ENCODE measurements around the gene RRP1B. TPM values are rescaled to one million over a fixed set of nuclear protein-coding genes. Genes with fewer than 3 reads are reported as not detected.

The RRP1B gene
- total RNA-seq, 1 experiment from 2014 or later = 55.9 TPM

DNA sequence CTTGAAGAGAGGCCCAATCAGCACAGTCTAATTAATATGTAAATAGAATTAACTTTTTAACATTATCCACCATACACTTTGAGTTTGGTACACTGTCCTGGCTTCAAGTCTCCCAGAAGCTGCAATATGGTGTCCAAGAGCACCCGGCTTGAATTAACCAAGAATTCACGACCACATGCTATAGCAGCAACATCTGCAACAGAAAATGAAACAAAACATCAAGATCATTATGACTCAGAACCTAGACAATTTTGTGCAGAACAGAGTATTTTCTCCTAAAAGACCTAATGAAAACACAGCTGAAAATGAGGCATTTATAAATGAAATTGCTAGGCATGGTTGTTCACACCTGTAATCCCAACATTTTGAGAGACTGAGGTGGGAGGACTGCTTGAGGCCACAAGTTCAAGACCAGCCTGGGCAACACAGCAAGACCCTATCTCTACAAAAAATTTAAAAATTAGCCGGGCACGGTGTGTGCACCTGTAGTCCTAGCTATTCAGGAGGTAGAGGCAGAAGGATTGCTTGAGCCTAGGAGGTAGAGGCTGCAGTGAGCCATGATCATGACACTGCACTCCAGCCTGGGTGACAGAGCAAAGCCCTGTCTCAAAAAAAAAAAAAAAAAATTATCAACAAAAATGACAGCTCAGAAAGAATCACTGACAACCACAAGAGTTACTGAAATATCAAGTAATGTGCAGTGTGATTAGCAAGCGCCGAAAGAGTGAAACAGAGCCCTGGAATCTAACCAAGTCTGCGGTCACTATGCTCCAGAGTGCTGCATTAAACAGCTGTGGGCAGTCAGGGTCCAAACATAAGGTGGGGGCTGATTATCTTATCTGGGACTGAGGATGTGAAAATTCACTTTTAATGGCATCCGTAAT lies 45.4 kb upstream of the RRP1B start:
- no peak overlapping the region for H2AFZ ChIP-seq (ENCODE audit: low read depth, low read length, poor library complexity, severe bottlenecking)
- intact Hi-C loops (cut with micrococcal nuclease) = loop anchor here (2.0 kb wide), 1 partner anchor 33 kb away; no protein-coding TSS in a partner anchor
- H3K9me3 ChIP-seq (ENCODE audit: control insufficient read depth in 1 of 2, insufficient read depth in 1 of 2, low read depth in 1 of 2, low read length in 2 of 2) = no peaks in the 10 kb centered on the region
- H4K20me1 ChIP-seq (ENCODE audit: insufficient read depth) = no peaks in the 10 kb centered on the region
- peaks cover 13 to 24% of the 10 kb centered on the region in 2 experiments; a peak in 3 of 4 replicates for H3K4me1 ChIP-seq (ENCODE audit: control insufficient read depth in 1 of 2, insufficient read depth in 2 of 2, low read length in 2 of 2)
- no peaks in the 10 kb centered on the region for H3K79me2 ChIP-seq (ENCODE audit: insufficient read depth, low read length)
- ChIA-PET POLR2A (no interaction called here), RAD21 (ENCODE audit: low non-redundant PET in 1 of 2, low total read pairs in 2 of 2, uncharacterized antibody in 2 of 2, unreplicated experiment in 2 of 2) (no interaction called here), CTCF (no interaction called here)
- DNase-seq (ENCODE audit: low read depth, low spot score) (no peak), ATAC-seq (no peak)
- TF ChIP-seq TCF7L2 (IDR thresholded peaks at IDR 0.05; ENCODE audit: borderline replicate concordance, extremely low read depth, insufficient read depth, insufficient read length) = no peak
- TF ChIP-seq, protein P1, sequence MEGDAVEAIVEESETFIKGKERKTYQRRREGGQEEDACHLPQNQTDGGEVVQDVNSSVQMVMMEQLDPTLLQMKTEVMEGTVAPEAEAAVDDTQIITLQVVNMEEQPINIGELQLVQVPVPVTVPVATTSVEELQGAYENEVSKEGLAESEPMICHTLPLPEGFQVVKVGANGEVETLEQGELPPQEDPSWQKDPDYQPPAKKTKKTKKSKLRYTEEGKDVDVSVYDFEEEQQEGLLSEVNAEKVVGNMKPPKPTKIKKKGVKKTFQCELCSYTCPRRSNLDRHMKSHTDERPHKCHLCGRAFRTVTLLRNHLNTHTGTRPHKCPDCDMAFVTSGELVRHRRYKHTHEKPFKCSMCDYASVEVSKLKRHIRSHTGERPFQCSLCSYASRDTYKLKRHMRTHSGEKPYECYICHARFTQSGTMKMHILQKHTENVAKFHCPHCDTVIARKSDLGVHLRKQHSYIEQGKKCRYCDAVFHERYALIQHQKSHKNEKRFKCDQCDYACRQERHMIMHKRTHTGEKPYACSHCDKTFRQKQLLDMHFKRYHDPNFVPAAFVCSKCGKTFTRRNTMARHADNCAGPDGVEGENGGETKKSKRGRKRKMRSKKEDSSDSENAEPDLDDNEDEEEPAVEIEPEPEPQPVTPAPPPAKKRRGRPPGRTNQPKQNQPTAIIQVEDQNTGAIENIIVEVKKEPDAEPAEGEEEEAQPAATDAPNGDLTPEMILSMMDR (IDR thresholded peaks at IDR 0.05 in 2 of 3, conservative IDR thresholded peaks at IDR 0.05 in 1 of 3; ENCODE audit: borderline replicate concordance in 1 of 3, insufficient read depth in 1 of 3, low read depth in 2 of 3, low read length in 2 of 3) = no peak
- TF ChIP-seq ZNF274 (IDR thresholded peaks at IDR 0.05; ENCODE audit: low read depth, low read length) = no peak
- no peak for TF ChIP-seq RAD21 (IDR thresholded peaks at IDR 0.05; ENCODE audit: low read depth)
- TF ChIP-seq EZH2phosphoT487 (IDR thresholded peaks at IDR 0.05; ENCODE audit: borderline replicate concordance) = no peak
- TF ChIP-seq MAX (IDR thresholded peaks at IDR 0.05) = no peak
- TF ChIP-seq ELF1 (IDR thresholded peaks at IDR 0.05; ENCODE audit: borderline replicate concordance, low read depth) = no peak
- TF ChIP-seq SIN3A (IDR thresholded peaks at IDR 0.05; ENCODE audit: low read depth) = no peak
- TF ChIP-seq SP1 (IDR thresholded peaks at IDR 0.05; ENCODE audit: low read depth) = no peak
- TF ChIP-seq EZH2 (IDR thresholded peaks at IDR 0.05) = no peak
- no peak for TF ChIP-seq REST (IDR thresholded peaks at IDR 0.05; ENCODE audit: low read depth)
- no peak for TF ChIP-seq CEBPB (IDR thresholded peaks at IDR 0.05; ENCODE audit: low read depth)
- TF ChIP-seq, protein P2, sequence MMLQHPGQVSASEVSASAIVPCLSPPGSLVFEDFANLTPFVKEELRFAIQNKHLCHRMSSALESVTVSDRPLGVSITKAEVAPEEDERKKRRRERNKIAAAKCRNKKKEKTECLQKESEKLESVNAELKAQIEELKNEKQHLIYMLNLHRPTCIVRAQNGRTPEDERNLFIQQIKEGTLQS (IDR thresholded peaks at IDR 0.05) = no peak
- TF ChIP-seq SRF (IDR thresholded peaks at IDR 0.05; ENCODE audit: low read depth) = no peak
- H3K9me2 ChIP-seq (ENCODE audit: insufficient read depth) = no peaks in the 10 kb centered on the region
- H3K36me3 ChIP-seq (ENCODE audit: control insufficient read depth in 1 of 2, insufficient read depth in 2 of 2, low read length in 2 of 2) = no peaks in the 10 kb centered on the region
- no peak overlapping the region for H3K4me2 ChIP-seq (ENCODE audit: low read length)
- BruUV-seq (replicated peaks) = no TSS peak
- no peaks in the 10 kb centered on the region for H3K27me3 ChIP-seq (ENCODE audit: insufficient read depth, low read length)
- no peak overlapping the region for H3K9ac ChIP-seq (ENCODE audit: low read length)
- no peak overlapping the region for H3K4me3 ChIP-seq (replicated peaks in 1 of 2; ENCODE audit: low read depth in 1 of 2, low read length in 2 of 2)
- H3K27ac ChIP-seq (ENCODE audit: low read depth, low read length) = no peak overlapping the region
